OCI-M2 (cell line): Measurements from ENCODE around the gene NAA80.
A peak's percentile ranks its signal among the peaks of the same experiment; 100 is the strongest.
"Not testable (repeated sequence)": the region's sequence is repeated elsewhere in the genome, so short reads cannot be mapped to it uniquely, and the experiment has no call there.

ENCODE experiments used
- DNase-seq: peaks from one replicate; lab custom pipeline; 2025; ENCODE audit not compliant: unreplicated experiment; lab: John Stamatoyannopoulos, UW

NAA80 gene

DNA sequence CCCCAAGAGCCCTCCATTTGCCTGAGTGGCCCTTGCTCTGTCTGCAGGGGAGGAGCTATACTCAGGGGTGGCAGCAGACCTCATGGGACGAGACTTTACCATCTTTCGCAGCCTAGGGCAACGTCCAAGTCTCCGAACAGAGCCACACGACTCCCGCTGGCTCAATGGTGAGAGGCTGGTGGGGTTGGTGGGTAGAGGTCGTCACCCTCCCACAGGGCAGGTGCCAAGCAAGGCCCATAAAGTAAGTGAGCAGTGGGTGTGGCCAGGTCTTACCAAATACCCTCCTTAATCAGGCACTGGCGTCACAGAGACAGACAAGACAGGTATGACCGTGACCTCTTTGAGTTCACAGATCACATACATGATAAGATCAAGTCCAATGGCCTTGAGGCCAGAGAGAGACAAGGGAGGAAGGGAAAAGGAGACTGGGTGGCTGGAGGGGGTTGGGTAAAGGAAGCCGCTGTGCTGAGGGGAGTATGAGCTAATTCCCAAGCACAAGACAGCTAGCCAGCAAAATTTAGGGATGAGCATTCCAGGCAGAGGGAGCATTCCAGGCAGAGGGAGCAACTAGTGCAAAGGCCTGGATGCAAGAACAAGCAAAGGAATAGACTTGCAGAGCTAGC is 27.8 kb downstream of the NAA80 start:
- DNase-seq: no peak

DNA sequence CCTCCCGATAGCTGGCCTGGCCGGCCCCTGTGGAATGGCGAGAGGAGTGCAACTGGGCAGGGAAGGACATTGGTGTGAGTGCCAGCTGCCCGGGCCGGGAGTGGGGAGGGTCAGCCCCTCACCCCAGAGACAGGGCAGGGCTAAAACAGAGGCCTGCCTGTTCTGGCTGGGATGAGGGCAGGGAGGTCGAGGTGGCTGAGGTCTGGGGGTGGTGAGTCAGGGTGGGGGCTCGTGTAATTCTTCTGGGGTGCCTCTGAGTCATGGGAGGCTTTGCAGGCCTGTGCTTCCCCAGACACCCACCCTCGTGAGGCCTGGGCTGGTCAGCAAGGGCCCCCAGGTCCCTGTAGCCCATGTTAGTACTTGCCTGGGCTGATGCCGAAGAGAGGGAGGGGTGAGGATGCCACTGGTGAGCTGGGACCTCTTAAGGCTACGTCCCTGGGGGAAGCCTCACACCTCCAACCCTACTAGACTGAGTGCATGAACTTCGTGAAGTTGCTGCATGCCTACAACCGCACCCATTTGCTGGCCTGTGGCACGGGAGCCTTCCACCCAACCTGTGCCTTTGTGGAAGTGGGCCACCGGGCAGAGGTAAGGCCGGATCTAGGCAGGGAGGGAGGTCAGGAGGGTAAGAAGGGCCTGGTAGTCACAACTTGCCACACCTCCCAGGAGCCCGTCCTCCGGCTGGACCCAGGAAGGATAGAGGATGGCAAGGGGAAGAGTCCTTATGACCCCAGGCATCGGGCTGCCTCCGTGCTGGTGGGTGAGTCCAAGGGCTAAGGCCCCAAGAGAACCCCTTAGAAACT is 28.6 kb downstream of the NAA80 start:
- no peak for DNase-seq

DNA sequence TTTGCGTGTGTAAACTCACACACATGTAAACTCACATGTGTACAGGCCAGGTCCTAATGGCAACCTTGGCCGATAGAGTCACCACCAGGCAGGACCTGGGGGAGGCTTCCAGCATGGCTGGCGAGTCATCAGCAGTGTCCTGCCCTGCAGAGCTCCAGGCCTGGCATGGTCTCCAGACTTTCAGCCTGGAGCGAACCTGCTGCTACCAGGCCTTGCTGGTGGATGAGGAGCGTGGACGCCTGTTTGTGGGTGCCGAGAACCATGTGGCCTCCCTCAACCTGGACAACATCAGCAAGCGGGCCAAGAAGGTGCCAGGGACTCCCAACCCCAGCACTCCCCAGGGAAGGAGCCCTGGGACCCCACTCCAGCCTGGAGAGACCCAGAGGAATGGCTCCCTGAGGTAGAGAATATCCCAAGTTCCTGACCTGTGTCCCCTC is 29.2 kb downstream of the NAA80 start:
- no peak for DNase-seq

DNA sequence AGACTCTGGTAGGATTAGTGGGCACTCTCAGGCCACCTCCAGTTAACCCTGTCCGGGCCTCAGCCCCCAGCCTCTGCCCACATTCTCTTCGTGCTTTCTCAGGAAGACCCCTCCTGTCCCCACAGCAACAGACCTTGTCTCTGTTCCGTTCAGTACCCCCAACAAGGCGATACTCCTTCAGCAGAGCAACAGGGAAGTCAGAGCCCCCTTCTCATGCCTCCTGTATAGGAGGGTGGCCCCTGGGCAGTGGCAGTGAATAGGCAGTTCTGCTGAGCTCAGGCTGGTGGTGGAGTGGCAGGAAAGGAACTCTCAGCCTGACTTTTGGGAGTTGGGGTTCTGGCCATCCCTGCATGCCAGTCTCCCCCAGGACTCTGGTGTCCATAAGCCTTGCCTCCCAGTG is 29.7 kb downstream of the NAA80 start:
- DNase-seq: no peak

DNA sequence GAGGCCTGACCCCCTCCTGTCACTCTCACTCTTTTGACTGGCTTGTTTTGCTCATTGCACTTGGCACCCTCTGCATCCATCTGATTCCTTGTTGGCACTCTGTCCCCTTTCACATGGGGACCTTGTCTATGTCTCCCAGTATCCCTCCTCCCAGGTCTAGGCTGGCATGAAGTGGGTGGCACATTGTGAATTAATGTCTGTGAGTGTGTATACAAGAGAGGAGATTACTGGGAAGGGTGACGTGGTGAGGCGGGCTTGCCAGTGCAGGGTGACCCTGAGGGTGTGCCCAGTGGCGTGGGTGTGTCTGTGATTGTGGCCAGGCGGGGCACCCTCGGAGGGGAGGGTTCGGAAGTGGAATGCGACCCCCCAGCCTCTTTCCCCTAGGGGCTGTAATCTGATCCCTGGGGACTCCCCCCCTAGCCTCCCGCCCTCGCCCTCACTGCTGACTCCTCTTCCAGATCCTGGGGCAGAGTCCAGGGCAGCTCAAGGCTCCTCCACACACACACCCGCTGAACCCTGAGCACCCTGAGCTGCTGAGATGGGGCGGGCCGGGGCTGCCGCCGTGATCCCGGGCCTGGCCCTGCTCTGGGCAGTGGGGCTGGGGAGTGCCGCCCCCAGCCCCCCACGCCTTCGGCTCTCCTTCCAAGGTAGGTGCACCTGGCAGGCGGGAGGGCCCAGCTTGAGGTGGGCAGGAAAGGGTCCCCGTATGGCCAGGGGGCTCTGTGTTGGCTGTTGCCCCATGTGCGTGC is 30.3 kb downstream of the NAA80 start, which contains the start of gene SEMA3B:
Gene SEMA3B (plus strand): TSS at position 445 of the 749 bp plus-strand sequence. CDS start 94 bp downstream, at position 539.
- DNase-seq: no peak

DNA sequence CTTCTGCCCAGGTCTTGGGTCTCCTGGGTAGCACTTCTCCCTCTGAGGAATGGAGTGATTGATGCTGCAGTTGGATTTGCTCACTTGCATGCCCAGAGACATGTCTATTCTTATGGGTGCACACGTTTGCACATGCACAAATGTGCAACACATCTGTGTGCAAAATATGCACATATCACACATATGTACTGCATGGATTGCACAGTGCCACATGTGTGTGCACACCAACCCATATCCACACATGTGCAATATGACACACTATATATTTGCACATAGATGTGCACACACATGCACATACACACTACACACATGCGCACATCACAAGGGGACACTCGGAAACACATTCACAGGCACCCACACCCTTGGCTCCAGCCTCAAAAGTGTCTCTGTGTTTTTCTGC is 30.9 kb downstream of the NAA80 start:
- DNase-seq: no peak

DNA sequence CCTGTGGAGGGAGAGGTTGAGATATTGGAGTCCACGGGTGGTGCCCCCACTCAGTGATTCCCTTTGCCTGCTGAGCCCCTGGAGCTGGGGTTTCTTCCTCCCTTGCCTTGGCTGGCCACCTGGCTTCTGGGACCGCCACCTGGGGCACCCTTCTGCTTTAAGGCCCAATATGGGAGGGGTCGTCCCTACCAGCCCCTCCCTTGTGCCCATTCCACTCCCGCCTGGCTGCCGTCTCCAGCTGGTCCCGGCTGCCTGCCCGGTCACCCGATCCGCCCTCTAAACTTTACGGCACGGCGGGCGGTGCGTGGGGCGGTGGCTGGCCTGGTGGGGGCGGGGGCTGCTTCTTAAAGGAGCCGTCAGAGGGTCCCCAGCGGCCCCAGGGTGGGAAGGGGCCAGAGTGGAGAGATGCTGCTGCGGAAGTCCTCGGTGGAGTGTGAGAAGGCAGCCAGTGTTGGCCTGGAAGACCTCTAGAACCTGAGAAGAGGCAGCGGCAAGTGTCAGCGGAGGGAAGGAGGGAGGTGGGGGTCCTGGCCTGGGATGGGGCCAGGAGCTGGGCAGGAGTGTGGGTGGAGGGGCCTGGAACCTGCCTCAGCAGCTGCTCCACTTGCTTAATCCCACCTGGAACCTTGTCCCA is 31.8 kb downstream of the NAA80 start:
- no peak for DNase-seq

- DNase-seq: no peak
Observed at GRCh38 chr3:50266836-50267235, 32.4 kb downstream of the NAA80 start.

GRCh38 chr3:50266017-50266416 is 33.2 kb downstream of the NAA80 start:
- no peak for DNase-seq

- DNase-seq: no peak
Observed at GRCh38 chr3:50265571-50265970, 33.6 kb downstream of the NAA80 start.

DNA sequence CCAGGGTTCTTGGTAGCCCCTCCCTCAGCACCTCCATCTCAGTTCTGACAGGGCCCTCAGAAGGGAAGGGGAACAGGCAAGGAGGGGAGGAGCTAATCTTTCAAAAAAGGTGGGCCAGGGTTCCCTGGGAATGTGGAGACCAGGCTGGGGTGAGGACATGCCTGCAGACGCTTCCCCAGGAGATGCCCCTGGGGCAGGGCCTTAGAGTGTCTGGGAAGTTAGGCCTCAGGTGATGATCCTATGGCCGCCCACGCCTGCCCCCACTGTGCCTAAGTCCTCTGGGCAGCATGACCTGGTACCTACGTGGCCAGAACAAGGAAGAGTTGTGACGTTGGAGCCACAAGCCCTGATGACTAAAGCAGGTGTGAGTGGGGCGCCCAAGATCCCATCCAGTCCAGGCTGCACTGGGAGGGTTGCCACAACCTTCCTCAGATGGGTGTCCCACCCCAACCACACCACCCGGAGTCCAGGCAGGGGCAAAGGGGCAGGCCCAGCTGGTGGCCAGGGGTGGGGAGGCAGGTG is 34.2 kb downstream of the NAA80 start:
- DNase-seq: no peak

DNA sequence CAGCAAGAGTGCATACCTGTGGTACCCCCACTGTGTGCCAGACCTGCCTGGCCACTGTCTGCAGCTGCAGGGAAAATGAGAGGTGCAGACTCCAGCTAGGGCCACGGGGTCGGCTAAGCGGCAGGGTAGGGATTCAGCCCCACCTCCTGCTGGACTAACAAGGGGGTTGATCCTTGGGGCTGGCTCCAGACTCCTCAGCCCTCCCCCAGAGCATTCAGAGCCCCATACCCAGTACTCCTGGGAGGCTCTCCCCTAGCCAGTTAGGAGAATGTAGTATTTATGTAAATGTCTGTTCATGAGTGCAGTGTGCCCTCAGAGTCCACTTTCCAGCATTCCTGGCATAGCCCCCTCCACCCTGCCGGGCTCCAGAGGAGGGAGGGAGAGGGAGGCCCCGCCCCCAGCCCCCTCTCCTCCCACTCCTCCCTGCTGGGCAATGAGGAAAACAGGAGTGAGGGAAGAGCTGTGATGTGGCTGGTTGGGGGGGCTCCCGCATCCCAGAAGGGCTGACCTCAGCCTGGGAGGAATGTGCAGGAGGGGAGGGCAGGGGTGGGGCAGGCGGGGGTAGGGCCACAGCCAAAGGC is 34.7 kb downstream of the NAA80 start:
- DNase-seq: no peak

DNA sequence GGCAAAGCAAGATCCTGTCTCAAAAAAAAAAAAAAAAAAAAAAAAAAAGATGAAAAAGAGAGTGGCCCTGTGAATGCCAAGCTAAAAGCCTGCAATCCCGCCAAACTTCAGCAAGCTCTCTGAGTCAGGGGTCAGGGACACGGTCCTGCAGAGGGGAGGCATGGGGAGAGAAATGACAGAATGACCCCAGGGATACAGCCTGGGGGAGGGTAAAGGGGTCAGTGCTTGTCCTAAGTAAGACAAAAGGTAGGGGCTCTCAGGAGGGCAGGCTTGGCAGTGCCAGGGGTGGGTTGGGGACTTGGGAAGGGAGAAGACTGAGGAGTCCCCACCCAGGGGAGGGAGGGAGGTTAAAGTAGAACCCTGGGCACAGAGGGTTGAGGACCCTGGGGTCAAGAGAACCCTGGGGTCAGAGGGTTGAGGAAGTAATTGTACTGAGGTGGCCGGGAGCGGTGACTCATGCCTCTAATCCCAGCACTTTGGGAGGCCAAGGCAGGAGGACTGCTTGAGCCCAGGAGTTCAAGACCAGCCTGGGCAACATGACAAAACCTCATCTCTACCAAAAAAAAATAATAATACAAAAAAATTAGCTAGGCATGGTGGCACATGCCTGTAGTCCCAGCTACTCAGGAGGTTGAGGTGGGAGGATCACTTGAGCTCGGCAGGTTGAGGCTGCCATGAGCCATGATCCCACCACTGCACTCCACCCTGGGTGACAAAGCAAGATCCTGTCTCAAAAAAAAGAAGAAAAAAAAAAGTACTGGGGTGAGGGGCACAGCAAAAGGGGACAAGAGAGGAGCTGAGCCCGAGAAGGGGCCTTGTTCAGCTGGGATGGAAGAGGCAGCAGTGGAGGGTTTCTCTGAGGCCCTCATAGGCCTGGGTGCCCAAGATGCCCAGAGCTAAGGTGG is 35.5 kb downstream of the NAA80 start:
- no peak for DNase-seq

GRCh38 chr3:50262778-50263177 is 36.4 kb downstream of the NAA80 start:
- no peak for DNase-seq

- DNase-seq: not testable (repeated sequence)
Observed at GRCh38 chr3:50262200-50262599, 37.0 kb downstream of the NAA80 start.

DNA sequence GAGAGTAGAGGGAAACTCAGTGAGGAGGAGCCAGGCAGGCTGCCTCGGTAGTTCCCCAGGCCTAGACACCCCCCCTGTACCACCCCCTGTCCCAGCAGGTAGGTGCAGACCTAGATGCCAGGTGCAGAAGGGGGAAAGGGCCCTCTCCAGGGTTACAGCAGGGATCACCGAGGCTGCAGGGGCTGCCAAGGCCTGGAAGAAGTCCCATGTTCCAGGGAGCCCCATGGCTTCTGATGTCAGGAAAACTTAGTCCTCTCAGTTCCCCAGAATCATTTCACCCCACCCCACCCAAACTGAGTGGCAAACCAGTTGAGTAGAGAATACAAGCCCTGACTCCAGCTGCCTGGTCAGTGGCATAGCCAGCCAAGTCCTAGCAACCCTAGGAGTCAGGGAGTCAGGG is 37.7 kb downstream of the NAA80 start:
- DNase-seq: no peak

DNA sequence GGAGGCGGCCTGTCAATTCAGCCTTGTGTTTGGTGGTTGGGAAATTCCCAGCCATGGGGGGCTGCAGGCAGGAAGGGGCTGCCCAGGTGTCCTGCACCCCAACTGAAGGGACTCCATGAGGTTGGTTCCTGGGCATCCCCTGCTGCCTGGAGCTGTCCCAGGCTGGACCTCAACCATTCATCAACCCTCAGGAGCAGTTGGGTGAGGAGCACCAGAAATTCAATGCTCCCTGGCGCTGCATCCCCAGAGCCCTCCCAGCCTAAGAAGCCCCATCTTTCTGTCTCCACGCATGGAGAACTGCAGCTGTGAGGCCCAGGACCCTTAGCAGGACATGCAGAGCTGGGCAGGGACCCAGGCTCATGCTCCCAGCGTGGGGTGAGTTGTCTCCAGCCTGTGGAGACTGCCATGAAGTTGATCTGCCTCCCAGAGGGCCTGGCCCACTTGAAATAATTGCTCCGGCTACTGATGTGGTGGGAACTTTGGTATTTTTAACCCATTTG is 38.2 kb downstream of the NAA80 start:
- no peak for DNase-seq

DNA sequence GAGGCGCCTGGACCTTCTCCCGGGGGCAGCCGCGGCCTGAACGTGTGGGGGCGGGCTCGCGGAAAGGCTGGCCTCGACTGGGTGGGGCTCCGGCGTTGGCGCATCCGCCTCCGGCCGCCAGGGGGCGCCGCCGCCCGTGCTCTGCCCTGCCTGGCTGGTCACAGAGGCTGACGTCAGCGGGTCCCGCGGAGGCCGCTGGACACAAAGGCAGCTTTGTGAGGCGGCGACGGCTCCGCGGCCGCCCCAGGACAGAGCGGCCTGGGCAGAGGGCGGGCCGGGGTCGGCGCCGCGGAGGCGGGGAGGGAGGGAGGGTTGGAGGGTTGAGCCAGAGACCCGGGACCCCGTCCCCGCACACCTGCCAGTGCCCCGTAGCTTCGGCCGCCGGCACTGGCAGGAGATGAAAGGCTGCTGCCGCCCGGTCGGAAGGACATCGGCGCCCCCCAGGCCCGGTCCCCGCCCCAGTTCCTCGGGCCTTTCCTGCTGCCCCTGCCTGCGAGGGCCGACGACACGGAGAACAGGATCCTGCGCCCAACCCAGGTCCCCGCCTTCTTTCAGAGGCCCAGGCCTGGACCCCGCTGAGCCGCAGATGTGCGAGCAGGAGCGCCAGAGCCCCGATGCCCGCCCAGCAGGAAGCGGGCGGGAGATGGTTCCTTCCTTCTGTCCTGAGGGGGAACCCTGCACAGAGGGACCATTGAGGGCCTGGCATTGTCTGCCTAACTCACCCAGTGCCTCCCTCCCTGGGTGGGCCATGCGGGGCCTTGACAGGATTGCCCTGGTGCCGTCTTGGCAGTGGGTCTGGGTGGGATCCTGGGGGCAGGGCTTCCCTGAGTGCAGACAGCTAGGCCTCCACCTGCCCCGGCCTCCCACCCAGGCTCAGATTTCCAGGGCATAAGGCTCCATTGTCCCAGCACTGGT is 38.9 kb downstream of the NAA80 start:
- peak; percentile 21 for DNase-seq
